ENCODE measurements around the gene RGL2. TPM values are rescaled to one million over a fixed set of nuclear protein-coding genes. Genes with fewer than 3 reads are reported as not detected.

Gene RGL2
- total and polyA plus RNA-seq, 2 of the 13 experiments (the other 11 are each of a cell fraction or from before 2014, with no cell fraction given) = 22.9 to 47.4 TPM

DNA sequence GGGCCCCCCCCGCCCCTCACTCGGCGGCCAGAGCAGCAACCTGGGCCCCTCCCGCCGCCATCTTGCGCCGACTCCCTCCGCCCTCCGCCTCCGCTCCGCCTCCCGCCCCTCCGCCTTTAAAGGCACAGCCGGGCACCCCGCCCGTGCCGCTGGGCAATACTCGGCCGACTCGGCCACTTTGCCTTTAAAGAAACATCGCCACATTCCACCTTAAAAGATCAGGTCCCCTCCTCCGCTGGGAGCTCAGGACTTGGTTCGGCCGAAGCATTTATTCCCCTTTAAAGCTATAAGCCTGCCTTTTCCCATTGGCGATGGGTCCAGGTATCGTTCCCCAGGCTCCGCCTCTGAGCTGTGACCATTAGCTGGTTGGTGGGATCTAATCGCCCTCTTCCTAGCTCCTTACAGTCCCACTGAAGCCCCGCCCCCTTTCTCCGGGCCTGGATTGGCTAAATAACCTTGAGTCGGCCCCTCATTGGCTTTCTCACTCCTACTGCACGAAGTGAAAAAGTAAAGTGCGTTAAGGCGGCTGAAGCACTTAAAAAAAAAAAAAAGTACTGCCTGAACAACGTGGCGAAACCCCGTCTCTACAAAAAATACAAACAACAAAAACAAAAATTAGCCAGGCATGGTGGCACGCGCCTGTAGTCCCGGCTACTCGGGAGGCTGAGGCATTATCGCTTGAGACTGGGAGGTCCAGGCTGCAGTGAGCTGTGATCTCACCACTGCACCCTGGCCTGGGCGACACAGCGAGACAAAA is 19.1 kb upstream of the RGL2 start, which contains the start of gene ZBTB22 (continued):
- TF ChIP-seq TAF1 (CRISPR knock-in tag; IDR thresholded peaks at IDR 0.05) = peak; percentile 65; the same call in 1 of the 2 replicates
- 0 out of 2 replicates have a peak, but pooled peaks have one; percentile 27 for TF ChIP-seq NBN (conservative IDR thresholded peaks at IDR 0.05)
- TF ChIP-seq, protein P1, sequence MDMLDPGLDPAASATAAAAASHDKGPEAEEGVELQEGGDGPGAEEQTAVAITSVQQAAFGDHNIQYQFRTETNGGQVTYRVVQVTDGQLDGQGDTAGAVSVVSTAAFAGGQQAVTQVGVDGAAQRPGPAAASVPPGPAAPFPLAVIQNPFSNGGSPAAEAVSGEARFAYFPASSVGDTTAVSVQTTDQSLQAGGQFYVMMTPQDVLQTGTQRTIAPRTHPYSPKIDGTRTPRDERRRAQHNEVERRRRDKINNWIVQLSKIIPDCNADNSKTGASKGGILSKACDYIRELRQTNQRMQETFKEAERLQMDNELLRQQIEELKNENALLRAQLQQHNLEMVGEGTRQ (IDR thresholded peaks at IDR 0.05; ENCODE audit: low read depth, low read length) = no peak
- TF ChIP-seq, protein P1 (CRISPR knock-in tag; IDR thresholded peaks at IDR 0.05; ENCODE audit: borderline replicate concordance) = no peak; the same call in 1 of the 2 replicates
- TF ChIP-seq MTA3 (CRISPR knock-in tag; IDR thresholded peaks at IDR 0.05) = no peak
- TF ChIP-seq, protein P2, sequence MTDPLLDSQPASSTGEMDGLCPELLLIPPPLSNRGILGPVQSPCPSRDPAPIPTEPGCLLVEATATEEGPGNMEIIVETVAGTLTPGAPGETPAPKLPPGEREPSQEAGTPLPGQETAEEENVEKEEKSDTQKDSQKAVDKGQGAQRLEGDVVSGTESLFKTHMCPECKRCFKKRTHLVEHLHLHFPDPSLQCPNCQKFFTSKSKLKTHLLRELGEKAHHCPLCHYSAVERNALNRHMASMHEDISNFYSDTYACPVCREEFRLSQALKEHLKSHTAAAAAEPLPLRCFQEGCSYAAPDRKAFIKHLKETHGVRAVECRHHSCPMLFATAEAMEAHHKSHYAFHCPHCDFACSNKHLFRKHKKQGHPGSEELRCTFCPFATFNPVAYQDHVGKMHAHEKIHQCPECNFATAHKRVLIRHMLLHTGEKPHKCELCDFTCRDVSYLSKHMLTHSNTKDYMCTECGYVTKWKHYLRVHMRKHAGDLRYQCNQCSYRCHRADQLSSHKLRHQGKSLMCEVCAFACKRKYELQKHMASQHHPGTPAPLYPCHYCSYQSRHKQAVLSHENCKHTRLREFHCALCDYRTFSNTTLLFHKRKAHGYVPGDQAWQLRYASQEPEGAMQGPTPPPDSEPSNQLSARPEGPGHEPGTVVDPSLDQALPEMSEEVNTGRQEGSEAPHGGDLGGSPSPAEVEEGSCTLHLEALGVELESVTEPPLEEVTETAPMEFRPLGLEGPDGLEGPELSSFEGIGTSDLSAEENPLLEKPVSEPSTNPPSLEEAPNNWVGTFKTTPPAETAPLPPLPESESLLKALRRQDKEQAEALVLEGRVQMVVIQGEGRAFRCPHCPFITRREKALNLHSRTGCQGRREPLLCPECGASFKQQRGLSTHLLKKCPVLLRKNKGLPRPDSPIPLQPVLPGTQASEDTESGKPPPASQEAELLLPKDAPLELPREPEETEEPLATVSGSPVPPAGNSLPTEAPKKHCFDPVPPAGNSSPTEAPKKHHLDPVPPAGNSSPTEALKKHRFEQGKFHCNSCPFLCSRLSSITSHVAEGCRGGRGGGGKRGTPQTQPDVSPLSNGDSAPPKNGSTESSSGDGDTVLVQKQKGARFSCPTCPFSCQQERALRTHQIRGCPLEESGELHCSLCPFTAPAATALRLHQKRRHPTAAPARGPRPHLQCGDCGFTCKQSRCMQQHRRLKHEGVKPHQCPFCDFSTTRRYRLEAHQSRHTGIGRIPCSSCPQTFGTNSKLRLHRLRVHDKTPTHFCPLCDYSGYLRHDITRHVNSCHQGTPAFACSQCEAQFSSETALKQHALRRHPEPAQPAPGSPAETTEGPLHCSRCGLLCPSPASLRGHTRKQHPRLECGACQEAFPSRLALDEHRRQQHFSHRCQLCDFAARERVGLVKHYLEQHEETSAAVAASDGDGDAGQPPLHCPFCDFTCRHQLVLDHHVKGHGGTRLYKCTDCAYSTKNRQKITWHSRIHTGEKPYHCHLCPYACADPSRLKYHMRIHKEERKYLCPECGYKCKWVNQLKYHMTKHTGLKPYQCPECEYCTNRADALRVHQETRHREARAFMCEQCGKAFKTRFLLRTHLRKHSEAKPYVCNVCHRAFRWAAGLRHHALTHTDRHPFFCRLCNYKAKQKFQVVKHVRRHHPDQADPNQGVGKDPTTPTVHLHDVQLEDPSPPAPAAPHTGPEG (CRISPR knock-in tag; IDR thresholded peaks at IDR 0.05) = no peak
- TF ChIP-seq, protein P3, sequence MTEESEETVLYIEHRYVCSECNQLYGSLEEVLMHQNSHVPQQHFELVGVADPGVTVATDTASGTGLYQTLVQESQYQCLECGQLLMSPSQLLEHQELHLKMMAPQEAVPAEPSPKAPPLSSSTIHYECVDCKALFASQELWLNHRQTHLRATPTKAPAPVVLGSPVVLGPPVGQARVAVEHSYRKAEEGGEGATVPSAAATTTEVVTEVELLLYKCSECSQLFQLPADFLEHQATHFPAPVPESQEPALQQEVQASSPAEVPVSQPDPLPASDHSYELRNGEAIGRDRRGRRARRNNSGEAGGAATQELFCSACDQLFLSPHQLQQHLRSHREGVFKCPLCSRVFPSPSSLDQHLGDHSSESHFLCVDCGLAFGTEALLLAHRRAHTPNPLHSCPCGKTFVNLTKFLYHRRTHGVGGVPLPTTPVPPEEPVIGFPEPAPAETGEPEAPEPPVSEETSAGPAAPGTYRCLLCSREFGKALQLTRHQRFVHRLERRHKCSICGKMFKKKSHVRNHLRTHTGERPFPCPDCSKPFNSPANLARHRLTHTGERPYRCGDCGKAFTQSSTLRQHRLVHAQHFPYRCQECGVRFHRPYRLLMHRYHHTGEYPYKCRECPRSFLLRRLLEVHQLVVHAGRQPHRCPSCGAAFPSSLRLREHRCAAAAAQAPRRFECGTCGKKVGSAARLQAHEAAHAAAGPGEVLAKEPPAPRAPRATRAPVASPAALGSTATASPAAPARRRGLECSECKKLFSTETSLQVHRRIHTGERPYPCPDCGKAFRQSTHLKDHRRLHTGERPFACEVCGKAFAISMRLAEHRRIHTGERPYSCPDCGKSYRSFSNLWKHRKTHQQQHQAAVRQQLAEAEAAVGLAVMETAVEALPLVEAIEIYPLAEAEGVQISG (CRISPR knock-in tag; IDR thresholded peaks at IDR 0.05) = 0 out of 2 replicates have a peak, but pooled peaks have one; percentile 41
- TF ChIP-seq IRF2 (CRISPR knock-in tag; IDR thresholded peaks at IDR 0.05) = 0 out of 2 replicates have a peak, but pooled peaks have one; percentile 13
- TF ChIP-seq AHR (CRISPR knock-in tag; IDR thresholded peaks at IDR 0.05) = 0 out of 2 replicates have a peak, but pooled peaks have one; percentile 18
- TF ChIP-seq, protein P4, sequence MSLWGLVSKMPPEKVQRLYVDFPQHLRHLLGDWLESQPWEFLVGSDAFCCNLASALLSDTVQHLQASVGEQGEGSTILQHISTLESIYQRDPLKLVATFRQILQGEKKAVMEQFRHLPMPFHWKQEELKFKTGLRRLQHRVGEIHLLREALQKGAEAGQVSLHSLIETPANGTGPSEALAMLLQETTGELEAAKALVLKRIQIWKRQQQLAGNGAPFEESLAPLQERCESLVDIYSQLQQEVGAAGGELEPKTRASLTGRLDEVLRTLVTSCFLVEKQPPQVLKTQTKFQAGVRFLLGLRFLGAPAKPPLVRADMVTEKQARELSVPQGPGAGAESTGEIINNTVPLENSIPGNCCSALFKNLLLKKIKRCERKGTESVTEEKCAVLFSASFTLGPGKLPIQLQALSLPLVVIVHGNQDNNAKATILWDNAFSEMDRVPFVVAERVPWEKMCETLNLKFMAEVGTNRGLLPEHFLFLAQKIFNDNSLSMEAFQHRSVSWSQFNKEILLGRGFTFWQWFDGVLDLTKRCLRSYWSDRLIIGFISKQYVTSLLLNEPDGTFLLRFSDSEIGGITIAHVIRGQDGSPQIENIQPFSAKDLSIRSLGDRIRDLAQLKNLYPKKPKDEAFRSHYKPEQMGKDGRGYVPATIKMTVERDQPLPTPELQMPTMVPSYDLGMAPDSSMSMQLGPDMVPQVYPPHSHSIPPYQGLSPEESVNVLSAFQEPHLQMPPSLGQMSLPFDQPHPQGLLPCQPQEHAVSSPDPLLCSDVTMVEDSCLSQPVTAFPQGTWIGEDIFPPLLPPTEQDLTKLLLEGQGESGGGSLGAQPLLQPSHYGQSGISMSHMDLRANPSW (CRISPR knock-in tag; IDR thresholded peaks at IDR 0.05; ENCODE audit: borderline replicate concordance) = 0 out of 2 replicates have a peak, but pooled peaks have one; percentile 54
- no peak for TF ChIP-seq CEBPB (IDR thresholded peaks at IDR 0.05; ENCODE audit: borderline replicate concordance, low read depth, low read length)
- no peak for TF ChIP-seq ZNF282 (IDR thresholded peaks at IDR 0.05; ENCODE audit: partially characterized antibody)
- 0 out of 2 replicates have a peak, but pooled peaks have one; percentile 11 for TF ChIP-seq RARA (CRISPR knock-in tag; IDR thresholded peaks at IDR 0.05)
- TF ChIP-seq, protein P5, sequence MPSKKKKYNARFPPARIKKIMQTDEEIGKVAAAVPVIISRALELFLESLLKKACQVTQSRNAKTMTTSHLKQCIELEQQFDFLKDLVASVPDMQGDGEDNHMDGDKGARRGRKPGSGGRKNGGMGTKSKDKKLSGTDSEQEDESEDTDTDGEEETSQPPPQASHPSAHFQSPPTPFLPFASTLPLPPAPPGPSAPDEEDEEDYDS (CRISPR knock-in tag; IDR thresholded peaks at IDR 0.05) = peak; percentile 87; the same call in 1 of the 2 replicates

Data from HepG2 (cell line).